Measurements from ENCODE around the gene RBPMS2.

Gene RBPMS2

GRCh38 chr15:64731805-64732151 lies 43.6 kb downstream of the RBPMS2 start:
- WGBS, 2 experiments: 76% methylated on average over 9 of the region's 9 CpGs
- H3K4me3 ChIP-seq (ENCODE audit: insufficient read depth, low read depth, low read length): no peak overlapping the region
- H3K27me3 ChIP-seq (ENCODE audit: control insufficient read depth, insufficient read depth, low read length, poor library complexity, severe bottlenecking): no peaks in the 10 kb centered on the region
- no peaks in the 10 kb centered on the region for H3K9me3 ChIP-seq (ENCODE audit: control insufficient read depth, low read length)
- no peaks in the 10 kb centered on the region for H3K36me3 ChIP-seq (ENCODE audit: control insufficient read depth, insufficient read depth, low read length)
- no peaks in the 10 kb centered on the region for H3K4me1 ChIP-seq (ENCODE audit: control insufficient read depth, insufficient read depth, low read length)
- no peak overlapping the region for H3K27ac ChIP-seq (ENCODE audit: insufficient read depth, low read depth, low read length, poor library complexity, severe bottlenecking)

- H3K4me1 ChIP-seq (ENCODE audit: control insufficient read depth, insufficient read depth, low read length): no peaks in the 10 kb centered on the region
- whole genome bisulfite sequencing, 2 experiments: 49 to 51% methylated on average over 16 of the region's 16 CpGs
- H3K9me3 ChIP-seq (ENCODE audit: control insufficient read depth, low read length): no peaks in the 10 kb centered on the region
- H3K4me3 ChIP-seq (ENCODE audit: insufficient read depth, low read depth, low read length): no peak overlapping the region
- no peaks in the 10 kb centered on the region for H3K27me3 ChIP-seq (ENCODE audit: control insufficient read depth, insufficient read depth, low read length, poor library complexity, severe bottlenecking)
- no peaks in the 10 kb centered on the region for H3K36me3 ChIP-seq (ENCODE audit: control insufficient read depth, insufficient read depth, low read length)
- no peak overlapping the region for H3K27ac ChIP-seq (ENCODE audit: insufficient read depth, low read depth, low read length, poor library complexity, severe bottlenecking)
These were observed 44.2 kb downstream of the RBPMS2 start for GRCh38 chr15:64731012-64731804.

GRCh38 chr15:64730151-64730550 lies 45.2 kb downstream of the RBPMS2 start:
- no peak overlapping the region for H3K4me3 ChIP-seq (ENCODE audit: insufficient read depth, low read depth, low read length)
- no peaks in the 10 kb centered on the region for H3K27me3 ChIP-seq (ENCODE audit: control insufficient read depth, insufficient read depth, low read length, poor library complexity, severe bottlenecking)
- no peaks in the 10 kb centered on the region for H3K36me3 ChIP-seq (ENCODE audit: control insufficient read depth, insufficient read depth, low read length)
- H3K9me3 ChIP-seq (ENCODE audit: control insufficient read depth, low read length): no peaks in the 10 kb centered on the region
- 93% methylated on average over 5 of the region's 5 CpGs for WGBS, 2 experiments
- no peak overlapping the region for H3K27ac ChIP-seq (ENCODE audit: insufficient read depth, low read depth, low read length, poor library complexity, severe bottlenecking)
- no peaks in the 10 kb centered on the region for H3K4me1 ChIP-seq (ENCODE audit: control insufficient read depth, insufficient read depth, low read length)

- no peaks in the 10 kb centered on the region for H3K4me1 ChIP-seq (ENCODE audit: control insufficient read depth, insufficient read depth, low read length)
- 95 to 97% methylated on average over 3 of the region's 3 CpGs for WGBS, 2 experiments
- H3K36me3 ChIP-seq (ENCODE audit: control insufficient read depth, insufficient read depth, low read length): no peaks in the 10 kb centered on the region
- H3K27ac ChIP-seq (ENCODE audit: insufficient read depth, low read depth, low read length, poor library complexity, severe bottlenecking): no peak overlapping the region
- H3K27me3 ChIP-seq (ENCODE audit: control insufficient read depth, insufficient read depth, low read length, poor library complexity, severe bottlenecking): no peaks in the 10 kb centered on the region
- H3K9me3 ChIP-seq (ENCODE audit: control insufficient read depth, low read length): no peaks in the 10 kb centered on the region
- no peak overlapping the region for H3K4me3 ChIP-seq (ENCODE audit: insufficient read depth, low read depth, low read length)
These were observed 55.2 kb downstream of the RBPMS2 start for GRCh38 chr15:64720188-64720587.

- Histone ChIP-seq H3K9me3 (ENCODE audit: control insufficient read depth, low read length) (no peaks in the 10 kb centered on the region), H3K4me1 (ENCODE audit: control insufficient read depth, insufficient read depth, low read length) (no peaks in the 10 kb centered on the region), H3K27ac (ENCODE audit: insufficient read depth, low read depth, low read length, poor library complexity, severe bottlenecking) (no peak overlapping the region), H3K27me3 (ENCODE audit: control insufficient read depth, insufficient read depth, low read length, poor library complexity, severe bottlenecking) (no peaks in the 10 kb centered on the region), H3K4me3 (ENCODE audit: insufficient read depth, low read depth, low read length) (no peak overlapping the region), H3K36me3 (ENCODE audit: control insufficient read depth, insufficient read depth, low read length) (no peaks in the 10 kb centered on the region)
- WGBS, 2 experiments: 96 to 97% methylated on average over 18 of the region's 18 CpGs
These were observed 57.5 kb downstream of the RBPMS2 start for GRCh38 chr15:64717735-64718495.

- 96 to 97% methylated on average over 7 of the region's 7 CpGs for WGBS, 2 experiments
- no peaks in the 10 kb centered on the region for H3K36me3 ChIP-seq (ENCODE audit: control insufficient read depth, insufficient read depth, low read length)
- no peak overlapping the region for H3K4me3 ChIP-seq (ENCODE audit: insufficient read depth, low read depth, low read length)
These were observed 58.3 kb downstream of the RBPMS2 start for GRCh38 chr15:64717130-64717529.

GRCh38 chr15:64716452-64716851 lies 58.9 kb downstream of the RBPMS2 start:
- Histone ChIP-seq H3K4me3 (ENCODE audit: insufficient read depth, low read depth, low read length) (no peak overlapping the region), H3K9me3 (ENCODE audit: control insufficient read depth, low read length) (no peaks in the 10 kb centered on the region), H3K27me3 (ENCODE audit: control insufficient read depth, insufficient read depth, low read length, poor library complexity, severe bottlenecking) (no peaks in the 10 kb centered on the region), H3K4me1 (ENCODE audit: control insufficient read depth, insufficient read depth, low read length) (no peaks in the 10 kb centered on the region), H3K27ac (ENCODE audit: insufficient read depth, low read depth, low read length, poor library complexity, severe bottlenecking) (no peak overlapping the region), H3K36me3 (ENCODE audit: control insufficient read depth, insufficient read depth, low read length) (no peaks in the 10 kb centered on the region)
- 93 to 94% methylated on average over 2 of the region's 2 CpGs for WGBS, 2 experiments

More at GRCh38 chr15:64717130-64717529, 58.3 kb downstream of the RBPMS2 start:
- Histone ChIP-seq H3K27ac (ENCODE audit: insufficient read depth, low read depth, low read length, poor library complexity, severe bottlenecking) (no peak overlapping the region), H3K9me3 (ENCODE audit: control insufficient read depth, low read length) (no peaks in the 10 kb centered on the region), H3K27me3 (ENCODE audit: control insufficient read depth, insufficient read depth, low read length, poor library complexity, severe bottlenecking) (no peaks in the 10 kb centered on the region), H3K4me1 (ENCODE audit: control insufficient read depth, insufficient read depth, low read length) (no peaks in the 10 kb centered on the region)

GRCh38 chr15:64713592-64713991 lies 61.8 kb downstream of the RBPMS2 start:
- Histone ChIP-seq H3K9me3 (ENCODE audit: control insufficient read depth, low read length) (no peaks in the 10 kb centered on the region), H3K27ac (ENCODE audit: insufficient read depth, low read depth, low read length, poor library complexity, severe bottlenecking) (no peak overlapping the region), H3K4me1 (ENCODE audit: control insufficient read depth, insufficient read depth, low read length) (no peaks in the 10 kb centered on the region), H3K27me3 (ENCODE audit: control insufficient read depth, insufficient read depth, low read length, poor library complexity, severe bottlenecking) (no peaks in the 10 kb centered on the region), H3K4me3 (ENCODE audit: insufficient read depth, low read depth, low read length) (no peak overlapping the region), H3K36me3 (ENCODE audit: control insufficient read depth, insufficient read depth, low read length) (no peaks in the 10 kb centered on the region)
- WGBS, 2 experiments: 95 to 96% methylated on average over 4 to 5 of the region's 6 CpGs

GRCh38 chr15:64712353-64712752 lies 63.0 kb downstream of the RBPMS2 start:
- H3K27ac ChIP-seq (ENCODE audit: insufficient read depth, low read depth, low read length, poor library complexity, severe bottlenecking): no peak overlapping the region
- no peaks in the 10 kb centered on the region for H3K27me3 ChIP-seq (ENCODE audit: control insufficient read depth, insufficient read depth, low read length, poor library complexity, severe bottlenecking)
- H3K4me1 ChIP-seq (ENCODE audit: control insufficient read depth, insufficient read depth, low read length): no peaks in the 10 kb centered on the region
- 96 to 100% methylated on average over 2 of the region's 2 CpGs for whole genome bisulfite sequencing, 2 experiments
- H3K9me3 ChIP-seq (ENCODE audit: control insufficient read depth, low read length): no peaks in the 10 kb centered on the region
- H3K4me3 ChIP-seq (ENCODE audit: insufficient read depth, low read depth, low read length): no peak overlapping the region
- H3K36me3 ChIP-seq (ENCODE audit: control insufficient read depth, insufficient read depth, low read length): no peaks in the 10 kb centered on the region

- Histone ChIP-seq H3K36me3 (ENCODE audit: control insufficient read depth, insufficient read depth, low read length) (no peaks in the 10 kb centered on the region), H3K27ac (ENCODE audit: insufficient read depth, low read depth, low read length, poor library complexity, severe bottlenecking) (no peak overlapping the region), H3K9me3 (ENCODE audit: control insufficient read depth, low read length) (no peaks in the 10 kb centered on the region), H3K4me1 (ENCODE audit: control insufficient read depth, insufficient read depth, low read length) (no peaks in the 10 kb centered on the region), H3K27me3 (ENCODE audit: control insufficient read depth, insufficient read depth, low read length, poor library complexity, severe bottlenecking) (no peaks in the 10 kb centered on the region), H3K4me3 (ENCODE audit: insufficient read depth, low read depth, low read length) (no peak overlapping the region)
- WGBS, 2 experiments: 91% methylated on average over 7 of the region's 7 CpGs
These were observed 64.5 kb downstream of the RBPMS2 start for GRCh38 chr15:64710676-64711428.

Data from ectodermal cell (in vitro differentiated cells).